Caco-2 (cell line): ENCODE measurements around the gene CTIF. TPM values are rescaled to one million over a fixed set of nuclear protein-coding genes. Genes with fewer than 3 reads are reported as not detected.

Experiments used
- BruUV-seq: library from RNA; stranded (reverse); fragments of 400-500 nt; replicated peaks from 2 replicates; lab custom pipeline; 2021; lab: Mats Ljungman, UMichigan
- CTCF ChIA-PET: fragments of 300-600 bp; sonication (Branson Sonifier 250); formaldehyde crosslinking; loops from one replicate; lab custom pipeline; 2022; ENCODE audit warnings: antibody characterized with exemption; lab: Charles Lee
- POLR2A ChIA-PET: fragments of 300-600 bp; sonication (Branson Sonifier 250); formaldehyde crosslinking; loops from one replicate; lab custom pipeline; 2022; ENCODE audit warnings: antibody characterized with exemption; lab: Charles Lee
- DNase-seq, 2 experiments: peaks; one replicate each; pipeline versions ENCODE4 v3.0.0 to v3.0.0-alpha.2; 2020 to 2022
- H3K27me3 ChIP-seq: replicated peaks from 2 replicates; pipeline ENCODE4 v1.6.0; 2011; ENCODE audit warnings: low read length; ENCODE audit not compliant: control insufficient read depth, insufficient read depth
- H3K36me3 ChIP-seq: 2 replicates; pipeline ENCODE4 v1.5.1; 2011; ENCODE audit warnings: low read length; ENCODE audit not compliant: control insufficient read depth, insufficient read depth
- H3K4me1 ChIP-seq: fragments of 250-450 bp; sonication (Bioruptor Pico); 2 replicates; pipeline ENCODE4 v1.5.1; 2020; ENCODE audit warnings: mild to moderate bottlenecking
- H3K4me3 ChIP-seq: 2 replicates; pipeline ENCODE4 v1.5.1; 2011; ENCODE audit warnings: low read depth, mild to moderate bottlenecking, control low read depth, low read length
- H3K9me3 ChIP-seq: fragments of 250-450 bp; sonication (Bioruptor Pico); 2 replicates; pipeline ENCODE4 v1.5.1; 2020; ENCODE audit warnings: mild to moderate bottlenecking, moderate library complexity
- H3K27ac Mint-ChIP-seq: one replicate; pipeline ENCODE4 v1.8.0; 2022; ENCODE audit warnings: mixed read lengths; ENCODE audit not compliant: unreplicated experiment
- H3K27me3 Mint-ChIP-seq: one replicate; pipeline ENCODE4 v1.8.0; 2022; ENCODE audit warnings: mixed read lengths; ENCODE audit not compliant: insufficient read depth, unreplicated experiment
- H3K36me3 Mint-ChIP-seq: one replicate; pipeline ENCODE4 v1.8.0; 2022; ENCODE audit warnings: mild to moderate bottlenecking, mixed read lengths; ENCODE audit not compliant: insufficient read depth, unreplicated experiment
- H3K4me1 Mint-ChIP-seq: one replicate; pipeline ENCODE4 v1.8.0; 2022; ENCODE audit warnings: low read depth, mixed read lengths; ENCODE audit not compliant: unreplicated experiment
- H3K4me3 Mint-ChIP-seq: one replicate; pipeline ENCODE4 v1.8.0; 2022; ENCODE audit warnings: mild to moderate bottlenecking, moderate library complexity, mixed read lengths; ENCODE audit not compliant: unreplicated experiment
- H3K9me3 Mint-ChIP-seq: one replicate; pipeline ENCODE4 v1.8.0; 2022; ENCODE audit warnings: mixed read lengths; ENCODE audit not compliant: unreplicated experiment
- intact Hi-C: fragments of 100-400 bp; cut with micrococcal nuclease; formaldehyde crosslinking; loops from one replicate; pipeline ENCODE4 v1.10.0; 2022; ENCODE audit not compliant: unreplicated experiment
- total RNA-seq: library from RNA; stranded (reverse); gene quantifications from 2 replicates; pipeline ENCODE4 v1.2.3, GENCODE V29; 2022
- TF ChIP-seq, protein P1 (sequence below), 2 experiments: fragments of 200-600 bp in 1 of 2; IDR thresholded peaks; 1 replicate in 1 of 2; 2 replicates in 1 of 2; pipeline versions ENCODE4 v1.5.1 to v1.8.0; 2011 to 2022; ENCODE audit warnings: antibody characterized with exemption in 1 of 2, control low read depth in 1 of 2, inconsistent platforms in 1 of 2, low read depth in 1 of 2, low read length in 1 of 2, mild to moderate bottlenecking in 1 of 2, moderate library complexity in 1 of 2; ENCODE audit not compliant: insufficient read depth in 1 of 2, severe bottlenecking in 1 of 2, unreplicated experiment in 1 of 2

The CTIF gene
- total RNA-seq, 1 experiment from 2014 or later: 19.9 TPM

DNA sequence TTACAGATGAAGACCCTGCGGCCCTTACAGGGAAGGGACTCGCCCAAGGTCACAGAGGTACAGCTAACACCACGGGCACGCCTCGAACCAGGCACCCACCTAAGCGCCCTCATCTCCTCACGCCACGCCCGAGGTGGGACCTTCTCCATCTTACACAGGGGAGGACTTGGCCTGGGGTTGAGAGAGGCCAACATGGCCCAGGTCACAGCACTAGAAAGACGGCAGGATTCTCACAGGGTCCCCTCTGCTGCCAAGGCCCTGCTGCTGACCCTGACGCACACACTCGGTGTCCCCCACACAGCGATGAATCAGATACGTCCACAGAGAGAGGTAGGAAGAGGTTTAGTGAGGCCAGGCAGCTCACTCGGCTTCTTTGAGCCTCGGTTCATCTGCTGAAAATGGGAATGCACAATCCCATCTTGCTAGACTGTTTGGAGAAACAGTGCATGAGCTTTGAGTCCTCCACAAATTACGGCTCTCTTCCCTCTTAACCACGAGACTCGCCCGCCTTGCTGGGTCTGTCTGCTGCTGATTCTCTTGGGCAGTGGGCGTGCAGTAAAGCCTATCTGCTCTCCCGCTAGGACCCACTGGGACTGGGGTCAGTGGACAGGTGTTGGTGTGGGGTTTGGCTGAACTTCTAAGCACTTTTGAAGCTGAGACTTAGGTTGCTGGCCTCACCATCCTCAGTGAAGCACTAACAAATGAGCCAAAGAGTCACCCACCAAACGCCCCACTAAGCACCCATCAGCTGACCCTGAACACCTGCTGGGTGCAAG, 332.7 kb downstream of the CTIF start:
- TF ChIP-seq, protein P1, sequence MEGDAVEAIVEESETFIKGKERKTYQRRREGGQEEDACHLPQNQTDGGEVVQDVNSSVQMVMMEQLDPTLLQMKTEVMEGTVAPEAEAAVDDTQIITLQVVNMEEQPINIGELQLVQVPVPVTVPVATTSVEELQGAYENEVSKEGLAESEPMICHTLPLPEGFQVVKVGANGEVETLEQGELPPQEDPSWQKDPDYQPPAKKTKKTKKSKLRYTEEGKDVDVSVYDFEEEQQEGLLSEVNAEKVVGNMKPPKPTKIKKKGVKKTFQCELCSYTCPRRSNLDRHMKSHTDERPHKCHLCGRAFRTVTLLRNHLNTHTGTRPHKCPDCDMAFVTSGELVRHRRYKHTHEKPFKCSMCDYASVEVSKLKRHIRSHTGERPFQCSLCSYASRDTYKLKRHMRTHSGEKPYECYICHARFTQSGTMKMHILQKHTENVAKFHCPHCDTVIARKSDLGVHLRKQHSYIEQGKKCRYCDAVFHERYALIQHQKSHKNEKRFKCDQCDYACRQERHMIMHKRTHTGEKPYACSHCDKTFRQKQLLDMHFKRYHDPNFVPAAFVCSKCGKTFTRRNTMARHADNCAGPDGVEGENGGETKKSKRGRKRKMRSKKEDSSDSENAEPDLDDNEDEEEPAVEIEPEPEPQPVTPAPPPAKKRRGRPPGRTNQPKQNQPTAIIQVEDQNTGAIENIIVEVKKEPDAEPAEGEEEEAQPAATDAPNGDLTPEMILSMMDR (IDR thresholded peaks at IDR 0.05; ENCODE audit: insufficient read depth in 1 of 2, low read depth in 1 of 2, low read length in 1 of 2, severe bottlenecking in 1 of 2, unreplicated experiment in 1 of 2): no peak
- Mint-ChIP-seq H3K36me3 (peaks cover 6% of the 10 kb centered on the region), H3K27me3 (no peaks in the 10 kb centered on the region), H3K4me3 (no peak overlapping the region), H3K27ac (no peak overlapping the region), H3K4me1 (peaks cover 8% of the 10 kb centered on the region), H3K9me3 (no peaks in the 10 kb centered on the region)
- Histone ChIP-seq H3K9me3 (no peaks in the 10 kb centered on the region), H3K36me3 (no peaks in the 10 kb centered on the region), H3K4me3 (no peak overlapping the region), H3K27me3 (no peaks in the 10 kb centered on the region), H3K4me1 (0 out of 2 replicates have a peak, but pooled peaks cover 5% of the 10 kb centered on the region)
- no TSS peak for BruUV-seq
- intact Hi-C loops: no loop called here
- ChIA-PET CTCF (no interaction called here), POLR2A (no interaction called here)
- DNase-seq: no peak

DNA sequence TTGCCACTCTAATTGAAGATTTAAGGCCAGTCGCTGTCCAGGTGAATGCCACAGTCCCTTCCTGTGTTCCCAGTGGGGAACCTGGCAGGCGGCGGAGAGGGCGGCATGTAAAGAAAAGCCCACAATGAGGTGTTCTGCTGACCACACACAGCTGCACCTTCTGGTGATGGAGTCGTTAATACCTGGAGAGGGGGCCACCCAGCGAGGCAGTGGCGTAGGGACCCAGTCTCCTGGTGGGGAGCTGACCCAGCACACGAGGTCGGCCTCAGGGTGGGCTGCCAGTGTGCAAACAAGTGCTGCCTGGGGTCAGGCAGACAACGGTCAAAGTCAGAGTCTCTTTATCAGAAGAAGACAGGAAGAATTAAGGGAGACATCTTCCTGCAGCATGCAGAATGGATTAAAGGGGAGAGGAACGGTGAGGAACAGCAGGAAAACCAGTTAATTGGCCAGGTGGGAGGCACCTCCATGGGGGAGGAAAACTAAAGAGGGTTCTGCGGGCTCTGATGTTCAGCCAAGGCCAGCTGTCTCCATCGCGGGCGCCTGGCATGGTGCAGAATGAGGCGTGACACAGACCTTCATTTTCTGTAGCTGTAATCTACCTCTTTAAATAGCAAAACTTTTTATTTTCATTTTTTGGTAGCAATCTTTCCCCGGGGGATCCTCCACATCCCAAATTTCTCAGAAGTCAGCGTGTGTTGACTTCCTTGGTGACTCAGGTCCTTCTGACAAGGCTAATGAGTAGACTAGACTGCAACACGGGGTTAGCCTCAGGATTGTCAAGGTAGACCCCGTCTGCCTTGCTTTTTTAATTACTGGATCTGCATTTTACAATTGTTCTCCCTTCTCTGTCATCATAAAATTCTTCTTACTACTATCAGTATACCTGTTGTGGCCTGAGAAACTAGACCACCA, 333.7 kb downstream of the CTIF start:
- intact Hi-C loops: no loop called here
- DNase-seq: no peak

DNA sequence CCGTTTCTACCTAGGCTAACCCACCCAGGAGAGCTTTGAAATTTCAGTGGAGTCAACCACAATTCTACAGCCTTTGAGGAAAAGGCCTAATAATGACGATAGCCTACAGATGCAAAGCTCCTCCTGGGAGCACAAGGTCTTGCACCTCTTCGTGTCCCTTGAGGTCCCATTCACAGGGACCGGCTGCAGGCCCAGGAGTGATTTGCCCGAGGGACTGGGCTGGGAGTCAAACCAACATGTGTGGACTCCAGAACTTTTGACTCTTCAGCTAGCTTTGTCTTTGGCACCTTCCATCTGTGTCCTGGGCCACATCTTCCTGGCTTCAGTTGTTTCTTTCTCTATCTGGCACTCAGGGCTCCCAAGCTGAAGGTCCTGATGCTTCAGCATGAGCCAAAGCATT, 335.4 kb downstream of the CTIF start:
- H3K4me3 Mint-ChIP-seq: no peak overlapping the region
- H3K4me1 ChIP-seq: peaks cover 4% of the 10 kb centered on the region; the same call in 1 of the 2 replicates

More for the DNA sequence above, 333.7 kb downstream of the CTIF start:
- no TSS peak for BruUV-seq
- ChIA-PET CTCF (no interaction called here), POLR2A (no interaction called here)
- Mint-ChIP-seq H3K27ac (no peak overlapping the region), H3K27me3 (no peaks in the 10 kb centered on the region), H3K4me1 (peaks cover 8% of the 10 kb centered on the region), H3K4me3 (no peak overlapping the region), H3K9me3 (no peaks in the 10 kb centered on the region), H3K36me3 (peaks cover 6% of the 10 kb centered on the region)
- Histone ChIP-seq H3K36me3 (no peaks in the 10 kb centered on the region), H3K9me3 (no peaks in the 10 kb centered on the region), H3K4me3 (no peak overlapping the region), H3K27me3 (no peaks in the 10 kb centered on the region), H3K4me1 (0 out of 2 replicates have a peak, but pooled peaks cover 5% of the 10 kb centered on the region)
- TF ChIP-seq, protein P1 (IDR thresholded peaks at IDR 0.05; ENCODE audit: insufficient read depth in 1 of 2, low read depth in 1 of 2, low read length in 1 of 2, severe bottlenecking in 1 of 2, unreplicated experiment in 1 of 2): no peak

More for the DNA sequence above, 335.4 kb downstream of the CTIF start:
- TF ChIP-seq, protein P1 (IDR thresholded peaks at IDR 0.05; ENCODE audit: insufficient read depth in 1 of 2, low read depth in 1 of 2, low read length in 1 of 2, severe bottlenecking in 1 of 2, unreplicated experiment in 1 of 2): no peak
- ChIA-PET POLR2A (no interaction called here), CTCF (no interaction called here)
- no peaks in the 10 kb centered on the region for H3K36me3 Mint-ChIP-seq
- intact Hi-C loops: no loop called here
- H3K27me3 Mint-ChIP-seq: no peaks in the 10 kb centered on the region
- peaks cover 7% of the 10 kb centered on the region for H3K4me1 Mint-ChIP-seq
- H3K27ac Mint-ChIP-seq: no peak overlapping the region
- no TSS peak for BruUV-seq
- DNase-seq: no peak
- Histone ChIP-seq H3K36me3 (no peaks in the 10 kb centered on the region), H3K9me3 (no peaks in the 10 kb centered on the region), H3K4me3 (no peak overlapping the region), H3K27me3 (no peaks in the 10 kb centered on the region)
- H3K9me3 Mint-ChIP-seq: no peaks in the 10 kb centered on the region
